Caco-2 (cell line): ENCODE data around the gene SULT2B1. TPM values are rescaled to one million over a fixed set of nuclear protein-coding genes. Genes with fewer than 3 reads are reported as not detected.
A peak's percentile ranks its signal among the peaks of the same experiment; 100 is the strongest.

Source experiments
- BruUV-seq: library from RNA; stranded (reverse); fragments of 400-500 nt; replicated peaks from 2 replicates; lab custom pipeline; 2021; lab: Mats Ljungman, UMichigan
- CTCF ChIA-PET: fragments of 300-600 bp; sonication (Branson Sonifier 250); formaldehyde crosslinking; loops from one replicate; lab custom pipeline; 2022; ENCODE audit warnings: antibody characterized with exemption; lab: Charles Lee
- POLR2A ChIA-PET: fragments of 300-600 bp; sonication (Branson Sonifier 250); formaldehyde crosslinking; loops from one replicate; lab custom pipeline; 2022; ENCODE audit warnings: antibody characterized with exemption; lab: Charles Lee
- DNase-seq, 2 experiments: peaks; one replicate each; pipeline versions ENCODE4 v3.0.0 to v3.0.0-alpha.2; 2020 to 2022
- H3K27me3 ChIP-seq: replicated peaks from 2 replicates; pipeline ENCODE4 v1.6.0; 2011; ENCODE audit warnings: low read length; ENCODE audit not compliant: control insufficient read depth, insufficient read depth
- H3K36me3 ChIP-seq: 2 replicates; pipeline ENCODE4 v1.5.1; 2011; ENCODE audit warnings: low read length; ENCODE audit not compliant: control insufficient read depth, insufficient read depth
- H3K4me1 ChIP-seq: fragments of 250-450 bp; sonication (Bioruptor Pico); 2 replicates; pipeline ENCODE4 v1.5.1; 2020; ENCODE audit warnings: mild to moderate bottlenecking
- H3K4me3 ChIP-seq: 2 replicates; pipeline ENCODE4 v1.5.1; 2011; ENCODE audit warnings: low read depth, mild to moderate bottlenecking, control low read depth, low read length
- H3K9me3 ChIP-seq: fragments of 250-450 bp; sonication (Bioruptor Pico); 2 replicates; pipeline ENCODE4 v1.5.1; 2020; ENCODE audit warnings: mild to moderate bottlenecking, moderate library complexity
- H3K27ac Mint-ChIP-seq: one replicate; pipeline ENCODE4 v1.8.0; 2022; ENCODE audit warnings: mixed read lengths; ENCODE audit not compliant: unreplicated experiment
- H3K27me3 Mint-ChIP-seq: one replicate; pipeline ENCODE4 v1.8.0; 2022; ENCODE audit warnings: mixed read lengths; ENCODE audit not compliant: insufficient read depth, unreplicated experiment
- H3K36me3 Mint-ChIP-seq: one replicate; pipeline ENCODE4 v1.8.0; 2022; ENCODE audit warnings: mild to moderate bottlenecking, mixed read lengths; ENCODE audit not compliant: insufficient read depth, unreplicated experiment
- H3K4me1 Mint-ChIP-seq: one replicate; pipeline ENCODE4 v1.8.0; 2022; ENCODE audit warnings: low read depth, mixed read lengths; ENCODE audit not compliant: unreplicated experiment
- H3K4me3 Mint-ChIP-seq: one replicate; pipeline ENCODE4 v1.8.0; 2022; ENCODE audit warnings: mild to moderate bottlenecking, moderate library complexity, mixed read lengths; ENCODE audit not compliant: unreplicated experiment
- H3K9me3 Mint-ChIP-seq: one replicate; pipeline ENCODE4 v1.8.0; 2022; ENCODE audit warnings: mixed read lengths; ENCODE audit not compliant: unreplicated experiment
- intact Hi-C: fragments of 100-400 bp; cut with micrococcal nuclease; formaldehyde crosslinking; loops from one replicate; pipeline ENCODE4 v1.10.0; 2022; ENCODE audit not compliant: unreplicated experiment
- total RNA-seq: library from RNA; stranded (reverse); gene quantifications from 2 replicates; pipeline ENCODE4 v1.2.3, GENCODE V29; 2022
- TF ChIP-seq, protein P1 (sequence below), 2 experiments: fragments of 200-600 bp in 1 of 2; IDR thresholded peaks; 1 replicate in 1 of 2; 2 replicates in 1 of 2; pipeline versions ENCODE4 v1.5.1 to v1.8.0; 2011 to 2022; ENCODE audit warnings: antibody characterized with exemption in 1 of 2, control low read depth in 1 of 2, inconsistent platforms in 1 of 2, low read depth in 1 of 2, low read length in 1 of 2, mild to moderate bottlenecking in 1 of 2, moderate library complexity in 1 of 2; ENCODE audit not compliant: insufficient read depth in 1 of 2, severe bottlenecking in 1 of 2, unreplicated experiment in 1 of 2

The SULT2B1 gene
- total RNA-seq, 1 experiment from 2014 or later, result 1.4 TPM

- H3K4me3 Mint-ChIP-seq, result peak overlapping the region; percentile 96
- H3K36me3 Mint-ChIP-seq, result peaks cover 69% of the 10 kb centered on the region
- peaks cover 35% of the 10 kb centered on the region for H3K4me1 ChIP-seq
- intact Hi-C loops, result no loop called here
- H3K9me3 Mint-ChIP-seq, result no peaks in the 10 kb centered on the region
- CTCF ChIA-PET, result interaction anchor here (1.0 to 1.3 kb wide), 5 partner anchors 9 to 226 kb away, joined by 3 to 14 read pairs (median 4); no protein-coding TSS in a partner anchor
- POLR2A ChIA-PET, result interaction anchor here (0.6 to 3.6 kb wide), 16 partner anchors 9 to 510 kb away, joined by 3 to 37 read pairs (median 8); partner anchors contain the start of genes CA11, GYS1 and KDELR1
- H3K9me3 ChIP-seq, result no peaks in the 10 kb centered on the region
- H3K27ac Mint-ChIP-seq, result peak overlapping the region; percentile 98
- DNase-seq, result no peak
- no peaks in the 10 kb centered on the region for H3K27me3 ChIP-seq
- no peaks in the 10 kb centered on the region for H3K27me3 Mint-ChIP-seq
- peak overlapping the region; percentile 85 for H3K4me3 ChIP-seq
- TF ChIP-seq, protein P1, sequence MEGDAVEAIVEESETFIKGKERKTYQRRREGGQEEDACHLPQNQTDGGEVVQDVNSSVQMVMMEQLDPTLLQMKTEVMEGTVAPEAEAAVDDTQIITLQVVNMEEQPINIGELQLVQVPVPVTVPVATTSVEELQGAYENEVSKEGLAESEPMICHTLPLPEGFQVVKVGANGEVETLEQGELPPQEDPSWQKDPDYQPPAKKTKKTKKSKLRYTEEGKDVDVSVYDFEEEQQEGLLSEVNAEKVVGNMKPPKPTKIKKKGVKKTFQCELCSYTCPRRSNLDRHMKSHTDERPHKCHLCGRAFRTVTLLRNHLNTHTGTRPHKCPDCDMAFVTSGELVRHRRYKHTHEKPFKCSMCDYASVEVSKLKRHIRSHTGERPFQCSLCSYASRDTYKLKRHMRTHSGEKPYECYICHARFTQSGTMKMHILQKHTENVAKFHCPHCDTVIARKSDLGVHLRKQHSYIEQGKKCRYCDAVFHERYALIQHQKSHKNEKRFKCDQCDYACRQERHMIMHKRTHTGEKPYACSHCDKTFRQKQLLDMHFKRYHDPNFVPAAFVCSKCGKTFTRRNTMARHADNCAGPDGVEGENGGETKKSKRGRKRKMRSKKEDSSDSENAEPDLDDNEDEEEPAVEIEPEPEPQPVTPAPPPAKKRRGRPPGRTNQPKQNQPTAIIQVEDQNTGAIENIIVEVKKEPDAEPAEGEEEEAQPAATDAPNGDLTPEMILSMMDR (IDR thresholded peaks at IDR 0.05; ENCODE audit: insufficient read depth in 1 of 2, low read depth in 1 of 2, low read length in 1 of 2, severe bottlenecking in 1 of 2, unreplicated experiment in 1 of 2), result no peak
- peaks cover 13% of the 10 kb centered on the region for H3K36me3 ChIP-seq
- peaks cover 35% of the 10 kb centered on the region for H3K4me1 Mint-ChIP-seq
- BruUV-seq, result TSS peak; percentile 81
Measured at GRCh38 chr19:48618278-48618915, 66.4 kb downstream of the SULT2B1 start.

DNA sequence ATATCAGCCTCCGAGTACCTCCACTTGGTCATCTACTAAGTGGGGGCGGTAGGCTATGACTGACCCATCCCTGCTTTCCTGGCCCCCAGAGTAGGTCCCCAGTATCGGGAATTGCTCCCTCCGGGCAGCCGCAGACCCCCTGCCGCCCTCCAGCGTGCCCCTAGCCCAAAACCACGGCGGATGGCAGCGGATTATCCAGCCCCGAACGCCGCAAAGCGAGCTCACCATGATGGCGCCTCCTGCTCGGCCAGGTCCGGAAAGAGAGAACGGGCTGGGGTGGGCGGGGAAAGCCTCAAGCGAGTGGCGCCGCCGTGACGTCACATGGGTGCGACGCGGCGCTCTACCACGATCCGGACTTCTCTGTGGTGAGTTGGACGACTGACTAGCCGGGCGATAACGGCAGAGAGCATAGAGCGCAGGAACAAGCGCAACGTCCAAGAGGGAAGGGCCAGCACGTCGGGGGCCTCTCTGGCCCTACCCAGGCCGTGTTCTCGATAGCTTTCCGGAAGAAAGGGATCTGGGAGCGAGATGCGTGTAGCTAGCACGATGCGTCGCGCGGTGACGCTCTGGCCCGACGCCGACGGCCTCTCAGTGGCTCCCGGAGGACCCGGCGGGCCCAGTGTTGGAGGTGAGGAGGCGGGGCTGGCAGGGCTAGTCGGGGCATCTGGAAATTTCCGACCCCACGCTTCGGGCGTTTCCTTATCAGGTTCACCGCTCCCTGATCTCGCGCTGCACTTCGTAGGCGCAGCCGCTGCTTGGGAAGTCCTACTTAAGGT lies 67.1 kb downstream of the SULT2B1 start, which contains the start of the genes RPL18 and SPHK2:
TSS of gene RPL18 (minus strand) at position 263 of the 776 bp plus-strand sequence. CDS start at position 228, 35 bp downstream.
TSS of gene SPHK2 (plus strand) at position 591 of the 776 bp plus-strand sequence. CDS start 1,009 bp downstream, outside the sequence.
- TF ChIP-seq, protein P1 (IDR thresholded peaks at IDR 0.05; ENCODE audit: insufficient read depth in 1 of 2, low read depth in 1 of 2, low read length in 1 of 2, severe bottlenecking in 1 of 2, unreplicated experiment in 1 of 2), result no peak
- H3K27me3 ChIP-seq, result no peaks in the 10 kb centered on the region
- no TSS peak for BruUV-seq
- Mint-ChIP-seq H3K9me3 (no peaks in the 10 kb centered on the region), H3K4me3 (peak within 1 kb of the TSS; percentile 96), H3K36me3 (peaks cover 69% of the 10 kb centered on the region), H3K27me3 (no peaks in the 10 kb centered on the region), H3K27ac (peak within 1 kb of the TSS; percentile 98), H3K4me1 (peaks cover 36% of the 10 kb centered on the region)
- H3K36me3 ChIP-seq, result peaks cover 13% of the 10 kb centered on the region
- intact Hi-C loops, result loop anchor here (1.0 kb wide), 1 partner anchor 18 kb away; the partner anchor contains the start of gene DBP
- H3K4me3 ChIP-seq, result peak within 1 kb of the TSS; percentile 85
- H3K9me3 ChIP-seq, result no peaks in the 10 kb centered on the region
- ChIA-PET POLR2A (interaction anchor here (0.5 to 3.6 kb wide), 28 partner anchors 8 to 509 kb away, joined by 3 to 37 read pairs (median 6); partner anchors contain the start of genes CA11, DBP, DHDH and GYS1), CTCF (interaction anchor here (0.6 to 1.3 kb wide), 8 partner anchors 10 to 285 kb away, joined by 3 to 14 read pairs (median 4); partner anchors contain the start of genes SYNGR4 and TMEM143)
- H3K4me1 ChIP-seq, result peaks cover 39% of the 10 kb centered on the region
- DNase-seq, result peak; percentile 99
